Measurements from ENCODE around the gene CACNA2D3. TPM values are rescaled to one million over a fixed set of nuclear protein-coding genes. Genes with fewer than 3 reads are reported as not detected.

The CACNA2D3 gene
- total and polyA plus RNA-seq, 3 experiments from 2014 or later: not detected

- no peak overlapping the region for H3K27ac Mint-ChIP-seq
- CTCF ChIA-PET: no interaction called here
- no peaks in the 10 kb centered on the region for H3K36me3 Mint-ChIP-seq
- H3K4me1 ChIP-seq (ENCODE audit: insufficient read depth, low read length): no peaks in the 10 kb centered on the region
- peaks cover 0 to 5% (median 0%) of the 10 kb centered on the region in 5 donors for H3K9me3 Mint-ChIP-seq
- no peaks in the 10 kb centered on the region for H3K4me1 Mint-ChIP-seq
- no peaks in the 10 kb centered on the region for H3K9me3 ChIP-seq (ENCODE audit: low read length)
- H3K27me3 ChIP-seq (ENCODE audit: insufficient read depth, low read length, poor library complexity, severe bottlenecking): no peaks in the 10 kb centered on the region
- H3K36me3 ChIP-seq (ENCODE audit: insufficient read depth, low read length): no peaks in the 10 kb centered on the region
- no peak overlapping the region for H3K4me3 ChIP-seq (ENCODE audit: low read length)
- no peak overlapping the region for H3K4me3 Mint-ChIP-seq
- no peak for DNase-seq
- H3K27ac ChIP-seq (ENCODE audit: low read depth, low read length): no peak overlapping the region
- no peaks in the 10 kb centered on the region for H3K27me3 Mint-ChIP-seq
- POLR2A ChIA-PET: no interaction called here
Observed at GRCh38 chr3:54324103-54324502, 201.8 kb downstream of the CACNA2D3 start.

DNA sequence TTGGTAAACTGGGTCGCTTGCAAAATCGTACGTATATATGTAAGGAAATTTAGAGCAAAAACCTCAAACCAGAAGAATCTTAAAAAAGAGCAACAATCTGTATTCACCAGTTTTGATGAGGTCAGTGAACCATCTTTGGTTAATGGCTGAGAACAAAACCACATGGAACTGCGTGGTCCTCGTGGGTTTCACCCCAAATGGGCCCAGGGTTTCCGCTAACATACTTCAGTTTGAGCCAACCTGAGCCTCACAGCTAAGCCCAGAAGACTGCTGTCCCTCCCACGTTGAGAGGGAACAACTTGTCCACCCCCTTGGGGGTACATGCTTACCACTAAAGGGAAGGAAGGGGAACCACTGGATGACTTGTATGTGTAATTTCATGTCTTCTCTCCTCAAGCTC, 204.6 kb downstream of the CACNA2D3 start:
- no peak overlapping the region for H3K27ac Mint-ChIP-seq
- ChIA-PET POLR2A (no interaction called here), CTCF (no interaction called here)
- no peak for DNase-seq
- no peaks in the 10 kb centered on the region for H3K27me3 ChIP-seq (ENCODE audit: insufficient read depth, low read length, poor library complexity, severe bottlenecking)
- H3K4me1 Mint-ChIP-seq: no peaks in the 10 kb centered on the region
- H3K4me3 ChIP-seq (ENCODE audit: low read length): no peak overlapping the region
- H3K4me3 Mint-ChIP-seq: no peak overlapping the region
- no peaks in the 10 kb centered on the region for H3K36me3 Mint-ChIP-seq
- no peaks in the 10 kb centered on the region for H3K36me3 ChIP-seq (ENCODE audit: insufficient read depth, low read length)
- H3K9me3 ChIP-seq (ENCODE audit: low read length): no peaks in the 10 kb centered on the region
- H3K27ac ChIP-seq (ENCODE audit: low read depth, low read length): no peak overlapping the region
- peaks cover 0 to 5% (median 0%) of the 10 kb centered on the region in 5 donors for H3K9me3 Mint-ChIP-seq
- no peaks in the 10 kb centered on the region for H3K27me3 Mint-ChIP-seq
- no peaks in the 10 kb centered on the region for H3K4me1 ChIP-seq (ENCODE audit: insufficient read depth, low read length)

DNA sequence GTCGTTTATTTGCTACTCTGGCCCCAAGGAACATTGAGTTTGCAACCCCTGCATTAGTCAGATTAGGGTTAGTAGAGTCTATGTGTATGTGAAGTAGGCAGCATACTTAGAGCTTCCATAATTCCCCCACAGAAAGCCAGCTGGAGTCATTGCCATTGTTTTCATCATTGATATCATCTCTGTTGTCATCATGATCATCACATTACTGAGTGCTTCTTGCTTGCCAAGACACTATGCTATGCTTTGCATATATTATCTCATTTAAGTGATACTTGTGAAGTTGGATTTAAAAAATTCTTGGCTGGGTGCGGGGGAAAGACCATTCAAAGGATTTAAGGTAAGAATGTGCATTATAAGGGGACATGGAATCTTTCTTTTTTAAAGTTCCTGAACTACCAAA, 209.0 kb downstream of the CACNA2D3 start:
- no peak for DNase-seq
- ChIA-PET POLR2A (no interaction called here), CTCF (no interaction called here)
- Histone ChIP-seq H3K9me3 (ENCODE audit: low read length) (no peaks in the 10 kb centered on the region), H3K36me3 (ENCODE audit: insufficient read depth, low read length) (no peaks in the 10 kb centered on the region), H3K4me1 (ENCODE audit: insufficient read depth, low read length) (no peaks in the 10 kb centered on the region), H3K27me3 (ENCODE audit: insufficient read depth, low read length, poor library complexity, severe bottlenecking) (no peaks in the 10 kb centered on the region), H3K4me3 (ENCODE audit: low read length) (no peak overlapping the region), H3K27ac (ENCODE audit: low read depth, low read length) (no peak overlapping the region)
- Mint-ChIP-seq H3K36me3 (no peaks in the 10 kb centered on the region), H3K9me3 (peaks cover 0 to 3% (median 0%) of the 10 kb centered on the region in 5 donors), H3K4me1 (no peaks in the 10 kb centered on the region), H3K4me3 (no peak overlapping the region), H3K27me3 (peaks cover 0 to 3% of the 10 kb centered on the region in 2 donors), H3K27ac (no peak overlapping the region)

DNA sequence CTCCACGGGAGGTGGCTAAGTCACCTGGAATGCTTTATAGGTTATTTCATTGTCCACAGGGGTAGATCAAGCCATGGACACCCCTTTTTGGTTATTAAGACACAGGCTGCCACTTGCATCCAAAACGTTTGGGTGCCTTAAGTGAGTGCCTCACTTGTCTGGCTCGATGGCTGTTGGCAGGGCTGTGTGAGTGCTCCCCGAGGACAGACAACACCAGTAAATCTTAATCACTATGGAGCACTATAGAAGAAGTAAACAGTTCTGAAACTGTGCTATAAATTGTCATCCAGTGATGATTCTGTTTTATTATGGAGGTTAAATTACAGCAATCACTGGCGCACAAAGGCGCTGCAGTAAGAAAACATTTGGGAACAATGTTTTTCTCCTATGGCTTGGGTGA, 215.5 kb downstream of the CACNA2D3 start:
- no peaks in the 10 kb centered on the region for H3K36me3 ChIP-seq (ENCODE audit: insufficient read depth, low read length)
- peaks cover 0 to 3% (median 2%) of the 10 kb centered on the region in 5 donors for H3K9me3 Mint-ChIP-seq
- POLR2A ChIA-PET: no interaction called here

GRCh38 chr3:54339608-54340007, 217.3 kb downstream of the CACNA2D3 start:
- no peaks in the 10 kb centered on the region for H3K9me3 ChIP-seq (ENCODE audit: low read length)
- H3K4me3 ChIP-seq (ENCODE audit: low read length): no peak overlapping the region
- Mint-ChIP-seq H3K4me3 (no peak overlapping the region), H3K27me3 (no peaks in the 10 kb centered on the region), H3K27ac (no peak overlapping the region), H3K4me1 (no peaks in the 10 kb centered on the region), H3K9me3 (peaks cover 0 to 3% (median 2%) of the 10 kb centered on the region in 5 donors), H3K36me3 (peaks cover 0 to 1% (median 0%) of the 10 kb centered on the region in 3 donors)
- H3K4me1 ChIP-seq (ENCODE audit: insufficient read depth, low read length): no peaks in the 10 kb centered on the region
- H3K36me3 ChIP-seq (ENCODE audit: insufficient read depth, low read length): no peaks in the 10 kb centered on the region
- CTCF ChIA-PET: no interaction called here
- POLR2A ChIA-PET: no interaction called here
- no peak for DNase-seq
- no peak overlapping the region for H3K27ac ChIP-seq (ENCODE audit: low read depth, low read length)
- H3K27me3 ChIP-seq (ENCODE audit: insufficient read depth, low read length, poor library complexity, severe bottlenecking): no peaks in the 10 kb centered on the region

More for the DNA sequence above, 215.5 kb downstream of the CACNA2D3 start:
- Histone ChIP-seq H3K27ac (ENCODE audit: low read depth, low read length) (no peak overlapping the region), H3K4me1 (ENCODE audit: insufficient read depth, low read length) (no peaks in the 10 kb centered on the region), H3K27me3 (ENCODE audit: insufficient read depth, low read length, poor library complexity, severe bottlenecking) (no peaks in the 10 kb centered on the region), H3K9me3 (ENCODE audit: low read length) (no peaks in the 10 kb centered on the region), H3K4me3 (ENCODE audit: low read length) (no peak overlapping the region)
- H3K4me1 Mint-ChIP-seq: no peaks in the 10 kb centered on the region
- no peak overlapping the region for H3K4me3 Mint-ChIP-seq
- peaks cover 0 to 3% of the 10 kb centered on the region in 2 donors for H3K27me3 Mint-ChIP-seq
- H3K36me3 Mint-ChIP-seq: peaks cover 0 to 1% (median 0%) of the 10 kb centered on the region in 3 donors
- CTCF ChIA-PET: no interaction called here
- DNase-seq: no peak
- H3K27ac Mint-ChIP-seq: no peak overlapping the region

DNA sequence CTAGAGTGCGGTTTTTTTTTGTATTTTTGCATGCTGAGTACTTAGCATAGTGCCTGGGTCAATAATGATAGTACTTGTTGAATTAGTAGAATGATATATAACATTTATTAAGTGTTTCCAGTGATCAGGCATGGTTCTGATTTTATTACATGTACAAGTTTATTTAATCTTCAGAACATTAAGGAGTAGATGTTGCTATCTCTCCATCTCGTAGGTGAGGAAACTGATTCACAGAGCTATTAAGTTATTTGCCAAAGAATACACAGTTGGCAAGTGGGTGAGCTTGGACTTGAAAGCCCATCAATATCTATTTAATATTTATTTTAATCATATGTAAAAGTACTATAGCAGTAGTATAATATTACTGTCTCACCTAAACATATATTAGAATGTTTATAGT, 219.5 kb downstream of the CACNA2D3 start:
- Mint-ChIP-seq H3K27ac (no peak overlapping the region), H3K9me3 (peaks cover 0 to 3% (median 0%) of the 10 kb centered on the region in 5 donors), H3K36me3 (peaks cover 0 to 1% (median 0%) of the 10 kb centered on the region in 3 donors), H3K4me1 (no peaks in the 10 kb centered on the region), H3K4me3 (no peak overlapping the region), H3K27me3 (no peaks in the 10 kb centered on the region)
- POLR2A ChIA-PET: no interaction called here
- Histone ChIP-seq H3K36me3 (ENCODE audit: insufficient read depth, low read length) (no peaks in the 10 kb centered on the region), H3K4me3 (ENCODE audit: low read length) (no peak overlapping the region), H3K9me3 (ENCODE audit: low read length) (no peaks in the 10 kb centered on the region), H3K27me3 (ENCODE audit: insufficient read depth, low read length, poor library complexity, severe bottlenecking) (no peaks in the 10 kb centered on the region), H3K27ac (ENCODE audit: low read depth, low read length) (no peak overlapping the region), H3K4me1 (ENCODE audit: insufficient read depth, low read length) (no peaks in the 10 kb centered on the region)
- CTCF ChIA-PET: no interaction called here
- no peak for DNase-seq

DNA sequence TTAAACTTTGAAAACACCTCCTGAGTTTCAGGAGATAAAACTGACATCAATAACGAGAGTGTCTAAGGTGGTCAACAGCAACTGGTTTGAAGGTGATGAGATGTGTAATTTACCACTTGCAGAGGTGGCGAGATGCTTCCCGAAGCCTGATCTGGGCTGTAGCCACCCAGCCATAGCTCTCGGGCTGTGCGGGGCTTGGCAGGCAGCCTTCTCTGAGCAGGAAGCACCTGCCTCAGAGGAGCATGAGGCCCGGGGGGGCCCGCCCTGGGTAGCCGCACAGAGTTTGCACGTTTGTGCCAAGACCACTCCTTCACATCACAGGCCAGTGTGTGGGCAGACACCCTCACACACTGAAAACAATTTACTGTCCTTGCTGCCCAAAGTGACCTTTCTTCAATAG, 220.3 kb downstream of the CACNA2D3 start:
- H3K27ac Mint-ChIP-seq: no peak overlapping the region
- H3K4me1 ChIP-seq (ENCODE audit: insufficient read depth, low read length): no peaks in the 10 kb centered on the region
- no peaks in the 10 kb centered on the region for H3K27me3 Mint-ChIP-seq
- H3K9me3 Mint-ChIP-seq: peaks cover 0 to 3% (median 0%) of the 10 kb centered on the region in 5 donors
- H3K4me3 Mint-ChIP-seq: no peak overlapping the region
- CTCF ChIA-PET: no interaction called here
- no peak overlapping the region for H3K27ac ChIP-seq (ENCODE audit: low read depth, low read length)
- no peaks in the 10 kb centered on the region for H3K4me1 Mint-ChIP-seq
- no peaks in the 10 kb centered on the region for H3K36me3 ChIP-seq (ENCODE audit: insufficient read depth, low read length)
- H3K4me3 ChIP-seq (ENCODE audit: low read length): no peak overlapping the region
- POLR2A ChIA-PET: no interaction called here
- H3K27me3 ChIP-seq (ENCODE audit: insufficient read depth, low read length, poor library complexity, severe bottlenecking): no peaks in the 10 kb centered on the region
- DNase-seq: no peak
- peaks cover 0 to 1% (median 0%) of the 10 kb centered on the region in 3 donors for H3K36me3 Mint-ChIP-seq
- H3K9me3 ChIP-seq (ENCODE audit: low read length): no peaks in the 10 kb centered on the region

- H3K4me3 Mint-ChIP-seq: no peak overlapping the region
- no peaks in the 10 kb centered on the region for H3K9me3 ChIP-seq (ENCODE audit: low read length)
- peaks cover 0 to 3% (median 0%) of the 10 kb centered on the region in 5 donors for H3K9me3 Mint-ChIP-seq
- H3K4me1 ChIP-seq (ENCODE audit: insufficient read depth, low read length): no peaks in the 10 kb centered on the region
- no peaks in the 10 kb centered on the region for H3K27me3 Mint-ChIP-seq
- CTCF ChIA-PET: no interaction called here
- no peak overlapping the region for H3K27ac Mint-ChIP-seq
- peaks cover 0 to 1% (median 0%) of the 10 kb centered on the region in 3 donors for H3K36me3 Mint-ChIP-seq
- H3K27ac ChIP-seq (ENCODE audit: low read depth, low read length): no peak overlapping the region
- no peak overlapping the region for H3K4me3 ChIP-seq (ENCODE audit: low read length)
- DNase-seq: no peak
- no peaks in the 10 kb centered on the region for H3K27me3 ChIP-seq (ENCODE audit: insufficient read depth, low read length, poor library complexity, severe bottlenecking)
- H3K4me1 Mint-ChIP-seq: no peaks in the 10 kb centered on the region
- H3K36me3 ChIP-seq (ENCODE audit: insufficient read depth, low read length): no peaks in the 10 kb centered on the region
- POLR2A ChIA-PET: no interaction called here
Observed at GRCh38 chr3:54343495-54343894, 221.1 kb downstream of the CACNA2D3 start.

Measured in CD8-positive, alpha-beta memory T cell (primary cell).